ENCODE results near the gene KLHDC8A. TPM values are rescaled to one million over a fixed set of nuclear protein-coding genes. Genes with fewer than 3 reads are reported as not detected.

KLHDC8A gene
- total RNA-seq, 2 donors from 2014 or later: 0.78 to 8.6 TPM

GRCh38 chr1:205326812-205327466, 29.8 kb downstream of the KLHDC8A start:
- ATAC-seq: no peak
- H3K9me3 ChIP-seq: no peaks in the 10 kb centered on the region
- 71 to 75% methylated on average over 11 of the region's 11 CpGs for WGBS, 2 donors
- no peak overlapping the region for H3K27ac ChIP-seq
- H3K4me3 ChIP-seq: no peak overlapping the region
- no peaks in the 10 kb centered on the region for H3K36me3 ChIP-seq (replicated peaks in 1 of 2; ENCODE audit: insufficient read depth in 1 of 2, low read depth in 2 of 2)
- intact Hi-C loops (cut with DNase I): loop anchor here (5.0 kb wide), 1 partner anchor 55 kb away; no protein-coding TSS in a partner anchor
- no peak for TF ChIP-seq CTCF (IDR thresholded peaks at IDR 0.05)
- no peak for TF ChIP-seq POLR2A (IDR thresholded peaks at IDR 0.05)
- DNase-seq: no peak
- H3K4me1 ChIP-seq: peaks cover 36% of the 10 kb centered on the region
- no peaks in the 10 kb centered on the region for H3K27me3 ChIP-seq

DNA sequence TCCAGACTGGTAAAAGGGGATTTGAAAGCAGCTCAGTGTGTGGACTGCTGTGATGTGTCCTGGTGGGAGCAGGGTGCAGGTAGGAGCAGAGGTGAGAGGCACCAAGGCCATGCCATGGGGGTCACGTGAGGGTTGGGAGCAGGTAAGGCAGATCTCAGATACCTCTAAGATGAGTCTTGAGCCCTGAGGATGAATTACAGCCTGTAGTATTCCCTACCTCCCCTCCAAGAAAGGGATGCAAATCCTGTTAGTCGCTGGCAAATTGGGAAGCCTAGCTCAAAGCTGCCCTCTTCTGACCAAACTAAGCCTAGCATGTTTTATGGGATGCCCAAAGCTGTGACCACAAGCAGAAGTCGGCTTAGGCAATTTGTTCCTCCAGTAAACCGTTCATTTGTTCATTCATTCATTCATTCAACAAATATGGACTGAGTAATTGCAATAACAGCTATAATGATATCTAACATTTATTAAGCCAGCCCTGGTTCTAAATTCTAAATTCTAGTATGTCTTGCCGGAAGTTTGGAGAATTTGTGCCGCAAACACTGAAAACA, 31.3 kb downstream of the KLHDC8A start:
- Histone ChIP-seq H3K4me3 (no peak overlapping the region), H3K4me1 (peaks cover 47% of the 10 kb centered on the region), H3K27ac (peak overlapping the region; percentile 17 to 76 (median 68)), H3K9me3 (no peaks in the 10 kb centered on the region), H3K36me3 (replicated peaks in 1 of 2; ENCODE audit: insufficient read depth in 1 of 2, low read depth in 2 of 2) (no peaks in the 10 kb centered on the region), H3K27me3 (no peaks in the 10 kb centered on the region)
- no peak for TF ChIP-seq POLR2A (IDR thresholded peaks at IDR 0.05)
- TF ChIP-seq CTCF (IDR thresholded peaks at IDR 0.05): peak; percentile 60 to 92 (median 84)
- 31 to 37% methylated on average over 6 of the region's 6 CpGs for WGBS, 2 donors
- ATAC-seq: peak; percentile 54
- intact Hi-C loops (cut with DNase I): loop anchor here (5.0 kb wide), 1 partner anchor 53 kb away; no protein-coding TSS in a partner anchor
- DNase-seq: peak; percentile 73 to 83 (median 80)

- 22 to 31% methylated on average over 6 of the region's 6 CpGs for WGBS, 2 donors
- peak; percentile 30 for ATAC-seq
- Histone ChIP-seq H3K27me3 (no peaks in the 10 kb centered on the region), H3K4me3 (no peak overlapping the region), H3K27ac (peak overlapping the region; percentile 17 to 76 (median 68)), H3K9me3 (no peaks in the 10 kb centered on the region), H3K4me1 (peaks cover 53% of the 10 kb centered on the region), H3K36me3 (replicated peaks in 1 of 2; ENCODE audit: insufficient read depth in 1 of 2, low read depth in 2 of 2) (no peaks in the 10 kb centered on the region)
- DNase-seq: peak in 3 of 4 donors; percentile 35 to 52 (median 41)
- intact Hi-C loops (cut with DNase I): loop anchor here (5.0 kb wide), 1 partner anchor 52 kb away; no protein-coding TSS in a partner anchor
- TF ChIP-seq CTCF (IDR thresholded peaks at IDR 0.05) (no peak), POLR2A (IDR thresholded peaks at IDR 0.05) (peak in 2 of 3 donors; percentile 37 to 42)
These were observed 31.9 kb downstream of the KLHDC8A start for GRCh38 chr1:205324781-205325180.

DNA sequence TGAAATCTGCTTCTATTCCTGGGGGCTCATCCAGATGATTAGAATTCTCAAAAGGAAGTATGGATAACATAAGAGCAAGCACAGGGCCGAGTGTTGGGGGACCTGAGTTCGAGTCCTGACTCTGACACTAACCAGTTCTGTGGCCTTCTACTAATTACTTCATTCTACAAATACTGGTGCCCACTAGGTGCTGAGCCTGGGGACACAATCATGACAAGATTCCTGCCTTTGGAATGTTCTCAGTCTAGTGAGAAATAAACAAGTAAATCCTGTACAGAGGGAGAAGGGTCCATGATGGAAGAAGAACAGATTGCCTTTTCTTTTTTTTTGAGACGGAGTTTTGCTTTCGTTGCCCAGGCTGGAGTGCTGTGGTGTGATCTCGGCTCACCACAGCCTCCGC, 32.9 kb downstream of the KLHDC8A start:
- no peak for ATAC-seq
- no peak for TF ChIP-seq POLR2A (IDR thresholded peaks at IDR 0.05)
- TF ChIP-seq CTCF (IDR thresholded peaks at IDR 0.05): no peak
- Histone ChIP-seq H3K4me1 (peaks cover 56% of the 10 kb centered on the region), H3K9me3 (no peaks in the 10 kb centered on the region), H3K4me3 (no peak overlapping the region), H3K27ac (peak overlapping the region in 3 of 4 donors; percentile 61 to 76 (median 75)), H3K36me3 (replicated peaks in 1 of 2; ENCODE audit: insufficient read depth in 1 of 2, low read depth in 2 of 2) (no peaks in the 10 kb centered on the region), H3K27me3 (no peaks in the 10 kb centered on the region)
- intact Hi-C loops (cut with DNase I): no loop called here
- 90 to 92% methylated on average over 6 of the region's 6 CpGs for WGBS, 2 donors
- DNase-seq: no peak
